Uterus (tissue), 4 donors: ENCODE measurements around the gene SUPT7L. TPM values are rescaled to one million over a fixed set of nuclear protein-coding genes. Genes with fewer than 3 reads are reported as not detected.
A peak's percentile ranks its signal among the peaks of the same experiment; 100 is the strongest.

Source experiments
- DNase-seq, 2 donors: peaks; one replicate each; pipeline ENCODE4 v3.0.0-alpha.2; 2019 to 2020
- H3K27ac ChIP-seq, 2 donors: fragments of 200-600 bp; sonication (generic); 1 replicate in 1 of 2; 2 replicates in 1 of 2; pipeline ENCODE4 v1.5.1; 2016 to 2018
- H3K27me3 ChIP-seq, 2 donors: fragments of 200-600 bp; sonication (generic); one replicate each; pipeline ENCODE4 v1.5.1; 2018 to 2019; ENCODE audit warnings: control low read depth in 1 of 2
- H3K36me3 ChIP-seq, 2 donors: fragments of 200-600 bp; sonication (generic); one replicate each; pipeline ENCODE4 v1.5.1; 2019; ENCODE audit warnings: control low read depth in 1 of 2
- H3K4me1 ChIP-seq, 2 donors: fragments of 200-600 bp; sonication (generic); one replicate each; pipeline ENCODE4 v1.5.1; 2018 to 2019; ENCODE audit warnings: control low read depth in 1 of 2
- H3K4me3 ChIP-seq, 2 donors: fragments of 200-600 bp; sonication (generic); 1 replicate in 1 of 2; 2 replicates in 1 of 2; pipeline ENCODE4 v1.5.1; 2018 to 2019; ENCODE audit warnings: mild to moderate bottlenecking in 1 of 2
- H3K9me3 ChIP-seq, 2 donors: fragments of 200-600 bp; sonication (generic); one replicate each; pipeline ENCODE4 v1.5.1; 2019; ENCODE audit warnings: control low read depth in 1 of 2
- CTCF ChIP-seq, 4 experiments: fragments of 200-600 bp in 2 of 4; fragments of 450-650 bp in 2 of 4; sonication (generic) in 2 of 4; IDR thresholded peaks; one replicate each; pipeline ENCODE4 v1.5.1; 2016 to 2019; ENCODE audit warnings: antibody characterized with exemption in 4 of 4, mild to moderate bottlenecking in 2 of 4, moderate library complexity in 1 of 4
- POLR2A ChIP-seq, 2 donors: fragments of 450-650 bp; IDR thresholded peaks; one replicate each; pipeline ENCODE4 v1.6.1; 2016; ENCODE audit warnings: antibody characterized with exemption in 2 of 2, mild to moderate bottlenecking in 1 of 2, moderate library complexity in 1 of 2
- intact Hi-C: fragments of 100-400 bp; cut with DNase I; formaldehyde crosslinking; loops from one replicate; pipeline ENCODE4 v1.15.1; 2023; ENCODE audit warnings: low total_unique reads
- total RNA-seq, 4 donors: library from RNA; depleted of rRNA in 3 of 4; stranded (reverse); fragments of >200 nt in 3 of 4; gene quantifications; one replicate each; pipeline versions ENCODE4 v1.1.0 to v1.2.4, GENCODE V29; 2014 to 2023
- donor health status: DM: yes; HTN: yes; CAD: no.

The SUPT7L gene
- total RNA-seq, 4 donors from 2014 or later, result 11.8 to 31.2 (median 20.2) TPM

GRCh38 chr2:27707462-27708256 lies 44.2 kb upstream of the SUPT7L start:
- intact Hi-C loops, result loop anchor here (5.0 kb wide), 1 partner anchor 685 kb away; the partner anchor contains the start of gene FOSL2
- DNase-seq, result peak in 1 of 2 donors; percentile 27
- Histone ChIP-seq H3K27ac (peak overlapping the region; percentile 80 to 91), H3K4me3 (no peak overlapping the region), H3K9me3 (no peaks in the 10 kb centered on the region), H3K4me1 (no peaks in the 10 kb centered on the region), H3K36me3 (no peaks in the 10 kb centered on the region), H3K27me3 (no peaks in the 10 kb centered on the region)
- TF ChIP-seq POLR2A (IDR thresholded peaks at IDR 0.05) (no peak), CTCF (IDR thresholded peaks at IDR 0.05) (no peak)

- intact Hi-C loops, result loop anchor here (5.0 kb wide), 1 partner anchor 686 kb away; the partner anchor contains the start of gene FOSL2
- H3K4me3 ChIP-seq, result no peak overlapping the region
- TF ChIP-seq POLR2A (IDR thresholded peaks at IDR 0.05) (peak; percentile 23 to 48), CTCF (IDR thresholded peaks at IDR 0.05) (no peak)
- H3K4me1 ChIP-seq, result no peaks in the 10 kb centered on the region
- H3K36me3 ChIP-seq, result no peaks in the 10 kb centered on the region
- peak; percentile 70 to 83 for DNase-seq
- H3K27ac ChIP-seq, result peak overlapping the region; percentile 80 to 91
- H3K27me3 ChIP-seq, result no peaks in the 10 kb centered on the region
- no peaks in the 10 kb centered on the region for H3K9me3 ChIP-seq
Observed at GRCh38 chr2:27705851-27706622, 42.6 kb upstream of the SUPT7L start.

- intact Hi-C loops, result loop anchor here (5.0 kb wide), 1 partner anchor 748 kb away; no protein-coding TSS in a partner anchor
- no peak for TF ChIP-seq POLR2A (IDR thresholded peaks at IDR 0.05)
- TF ChIP-seq CTCF (IDR thresholded peaks at IDR 0.05), result no peak
- no peaks in the 10 kb centered on the region for H3K36me3 ChIP-seq
- no peaks in the 10 kb centered on the region for H3K27me3 ChIP-seq
- H3K27ac ChIP-seq, result peak overlapping the region; percentile 80 to 91
- no peaks in the 10 kb centered on the region for H3K9me3 ChIP-seq
- H3K4me1 ChIP-seq, result no peaks in the 10 kb centered on the region
- H3K4me3 ChIP-seq, result no peak overlapping the region
- DNase-seq, result no peak
Observed at GRCh38 chr2:27704342-27704876, 41.0 kb upstream of the SUPT7L start.

- no peak overlapping the region for H3K4me3 ChIP-seq
- no peaks in the 10 kb centered on the region for H3K4me1 ChIP-seq
- intact Hi-C loops, result loop anchor here (5.0 kb wide), 1 partner anchor 749 kb away; no protein-coding TSS in a partner anchor
- peak; percentile 87 to 90 for DNase-seq
- no peaks in the 10 kb centered on the region for H3K27me3 ChIP-seq
- H3K36me3 ChIP-seq, result no peaks in the 10 kb centered on the region
- no peaks in the 10 kb centered on the region for H3K9me3 ChIP-seq
- TF ChIP-seq CTCF (IDR thresholded peaks at IDR 0.05) (peak; percentile 89 to 95 (median 90)), POLR2A (IDR thresholded peaks at IDR 0.05) (no peak)
- peak overlapping the region; percentile 49 to 91 for H3K27ac ChIP-seq
Observed at GRCh38 chr2:27703638-27704341, 40.4 kb upstream of the SUPT7L start.
